ENCODE results near the gene SYTL3.

GRCh38 chr6:158713469-158713868 is 63.6 kb downstream of the SYTL3 start:
- TF ChIP-seq POLR2A (IDR thresholded peaks at IDR 0.05) = no peak
- TF ChIP-seq, protein P1, sequence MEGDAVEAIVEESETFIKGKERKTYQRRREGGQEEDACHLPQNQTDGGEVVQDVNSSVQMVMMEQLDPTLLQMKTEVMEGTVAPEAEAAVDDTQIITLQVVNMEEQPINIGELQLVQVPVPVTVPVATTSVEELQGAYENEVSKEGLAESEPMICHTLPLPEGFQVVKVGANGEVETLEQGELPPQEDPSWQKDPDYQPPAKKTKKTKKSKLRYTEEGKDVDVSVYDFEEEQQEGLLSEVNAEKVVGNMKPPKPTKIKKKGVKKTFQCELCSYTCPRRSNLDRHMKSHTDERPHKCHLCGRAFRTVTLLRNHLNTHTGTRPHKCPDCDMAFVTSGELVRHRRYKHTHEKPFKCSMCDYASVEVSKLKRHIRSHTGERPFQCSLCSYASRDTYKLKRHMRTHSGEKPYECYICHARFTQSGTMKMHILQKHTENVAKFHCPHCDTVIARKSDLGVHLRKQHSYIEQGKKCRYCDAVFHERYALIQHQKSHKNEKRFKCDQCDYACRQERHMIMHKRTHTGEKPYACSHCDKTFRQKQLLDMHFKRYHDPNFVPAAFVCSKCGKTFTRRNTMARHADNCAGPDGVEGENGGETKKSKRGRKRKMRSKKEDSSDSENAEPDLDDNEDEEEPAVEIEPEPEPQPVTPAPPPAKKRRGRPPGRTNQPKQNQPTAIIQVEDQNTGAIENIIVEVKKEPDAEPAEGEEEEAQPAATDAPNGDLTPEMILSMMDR (IDR thresholded peaks at IDR 0.05 in 4 of 5, conservative IDR thresholded peaks at IDR 0.05 in 1 of 5) = no peak

All from gastrocnemius medialis (tissue), 4 donors.